Caco-2 (cell line): Measurements from ENCODE around the gene TLR1. TPM values are rescaled to one million over a fixed set of nuclear protein-coding genes. Genes with fewer than 3 reads are reported as not detected.
"Not testable (repeated sequence)": the region's sequence is repeated elsewhere in the genome, so short reads cannot be mapped to it uniquely, and the experiment has no call there.

ENCODE experiments used
- BruUV-seq: library from RNA; stranded (reverse); fragments of 400-500 nt; replicated peaks from 2 replicates; lab custom pipeline; 2021; lab: Mats Ljungman, UMichigan
- CTCF ChIA-PET: fragments of 300-600 bp; sonication (Branson Sonifier 250); formaldehyde crosslinking; loops from one replicate; lab custom pipeline; 2022; ENCODE audit warnings: antibody characterized with exemption; lab: Charles Lee
- POLR2A ChIA-PET: fragments of 300-600 bp; sonication (Branson Sonifier 250); formaldehyde crosslinking; loops from one replicate; lab custom pipeline; 2022; ENCODE audit warnings: antibody characterized with exemption; lab: Charles Lee
- DNase-seq, 2 experiments: peaks; one replicate each; pipeline versions ENCODE4 v3.0.0 to v3.0.0-alpha.2; 2020 to 2022
- H3K27me3 ChIP-seq: replicated peaks from 2 replicates; pipeline ENCODE4 v1.6.0; 2011; ENCODE audit warnings: low read length; ENCODE audit not compliant: control insufficient read depth, insufficient read depth
- H3K36me3 ChIP-seq: 2 replicates; pipeline ENCODE4 v1.5.1; 2011; ENCODE audit warnings: low read length; ENCODE audit not compliant: control insufficient read depth, insufficient read depth
- H3K4me1 ChIP-seq: fragments of 250-450 bp; sonication (Bioruptor Pico); 2 replicates; pipeline ENCODE4 v1.5.1; 2020; ENCODE audit warnings: mild to moderate bottlenecking
- H3K4me3 ChIP-seq: 2 replicates; pipeline ENCODE4 v1.5.1; 2011; ENCODE audit warnings: low read depth, mild to moderate bottlenecking, control low read depth, low read length
- H3K9me3 ChIP-seq: fragments of 250-450 bp; sonication (Bioruptor Pico); 2 replicates; pipeline ENCODE4 v1.5.1; 2020; ENCODE audit warnings: mild to moderate bottlenecking, moderate library complexity
- H3K27ac Mint-ChIP-seq: one replicate; pipeline ENCODE4 v1.8.0; 2022; ENCODE audit warnings: mixed read lengths; ENCODE audit not compliant: unreplicated experiment
- H3K27me3 Mint-ChIP-seq: one replicate; pipeline ENCODE4 v1.8.0; 2022; ENCODE audit warnings: mixed read lengths; ENCODE audit not compliant: insufficient read depth, unreplicated experiment
- H3K36me3 Mint-ChIP-seq: one replicate; pipeline ENCODE4 v1.8.0; 2022; ENCODE audit warnings: mild to moderate bottlenecking, mixed read lengths; ENCODE audit not compliant: insufficient read depth, unreplicated experiment
- H3K4me1 Mint-ChIP-seq: one replicate; pipeline ENCODE4 v1.8.0; 2022; ENCODE audit warnings: low read depth, mixed read lengths; ENCODE audit not compliant: unreplicated experiment
- H3K4me3 Mint-ChIP-seq: one replicate; pipeline ENCODE4 v1.8.0; 2022; ENCODE audit warnings: mild to moderate bottlenecking, moderate library complexity, mixed read lengths; ENCODE audit not compliant: unreplicated experiment
- H3K9me3 Mint-ChIP-seq: one replicate; pipeline ENCODE4 v1.8.0; 2022; ENCODE audit warnings: mixed read lengths; ENCODE audit not compliant: unreplicated experiment
- CTCF ChIP-seq, 2 experiments: fragments of 200-600 bp in 1 of 2; IDR thresholded peaks; 1 replicate in 1 of 2; 2 replicates in 1 of 2; pipeline versions ENCODE4 v1.5.1 to v1.8.0; 2011 to 2022; ENCODE audit warnings: antibody characterized with exemption in 1 of 2, control low read depth in 1 of 2, inconsistent platforms in 1 of 2, low read depth in 1 of 2, low read length in 1 of 2, mild to moderate bottlenecking in 1 of 2, moderate library complexity in 1 of 2; ENCODE audit not compliant: insufficient read depth in 1 of 2, severe bottlenecking in 1 of 2, unreplicated experiment in 1 of 2
- intact Hi-C: fragments of 100-400 bp; cut with micrococcal nuclease; formaldehyde crosslinking; loops from one replicate; pipeline ENCODE4 v1.10.0; 2022; ENCODE audit not compliant: unreplicated experiment
- total RNA-seq: library from RNA; stranded (reverse); gene quantifications from 2 replicates; pipeline ENCODE4 v1.2.3, GENCODE V29; 2022

The TLR1 gene
- total RNA-seq, 1 experiment from 2014 or later: not detected

- ChIA-PET POLR2A (no interaction called here), CTCF (no interaction called here)
- no peaks in the 10 kb centered on the region for H3K4me1 ChIP-seq
- Mint-ChIP-seq H3K27ac (no peak overlapping the region), H3K9me3 (no peaks in the 10 kb centered on the region), H3K36me3 (no peaks in the 10 kb centered on the region), H3K27me3 (no peaks in the 10 kb centered on the region), H3K4me1 (no peaks in the 10 kb centered on the region), H3K4me3 (no peak overlapping the region)
- no peaks in the 10 kb centered on the region for H3K9me3 ChIP-seq
- H3K27me3 ChIP-seq: no peaks in the 10 kb centered on the region
- DNase-seq: no peak
- BruUV-seq: no TSS peak
- intact Hi-C loops: no loop called here
- no peak for TF ChIP-seq CTCF (IDR thresholded peaks at IDR 0.05; ENCODE audit: insufficient read depth in 1 of 2, low read depth in 1 of 2, low read length in 1 of 2, severe bottlenecking in 1 of 2, unreplicated experiment in 1 of 2)
- H3K36me3 ChIP-seq: no peaks in the 10 kb centered on the region
- H3K4me3 ChIP-seq: no peak overlapping the region
Measured at GRCh38 chr4:38811297-38811696, 6.7 kb upstream of the TLR1 start.

GRCh38 chr4:38807462-38807861, 2.9 kb upstream of the TLR1 start:
- POLR2A ChIA-PET, H3K4me1 ChIP-seq, H3K36me3 Mint-ChIP-seq, H3K36me3 ChIP-seq, H3K4me3 ChIP-seq, intact Hi-C loops, H3K4me3 Mint-ChIP-seq, H3K27me3 ChIP-seq, H3K27me3 Mint-ChIP-seq, BruUV-seq, H3K4me1 Mint-ChIP-seq, H3K27ac Mint-ChIP-seq, CTCF ChIA-PET, DNase-seq, H3K9me3 ChIP-seq: not testable (repeated sequence)
- H3K9me3 Mint-ChIP-seq: peaks cover 11% of the 10 kb centered on the region

GRCh38 chr4:38806251-38806650, 1.7 kb upstream of the TLR1 start:
- H3K27me3 ChIP-seq, DNase-seq, H3K27ac Mint-ChIP-seq, H3K4me3 ChIP-seq, BruUV-seq, CTCF ChIA-PET, POLR2A ChIA-PET, intact Hi-C loops, H3K4me3 Mint-ChIP-seq, H3K36me3 Mint-ChIP-seq, H3K4me1 Mint-ChIP-seq, H3K36me3 ChIP-seq, H3K9me3 ChIP-seq, H3K4me1 ChIP-seq, H3K27me3 Mint-ChIP-seq: not testable (repeated sequence)
- H3K9me3 Mint-ChIP-seq: peaks cover 14% of the 10 kb centered on the region

- Mint-ChIP-seq H3K4me1 (no peaks in the 10 kb centered on the region), H3K27ac (no peak overlapping the region), H3K27me3 (no peaks in the 10 kb centered on the region), H3K4me3 (no peak overlapping the region), H3K36me3 (no peaks in the 10 kb centered on the region), H3K9me3 (peaks cover 14% of the 10 kb centered on the region)
- no peaks in the 10 kb centered on the region for H3K27me3 ChIP-seq
- TF ChIP-seq CTCF (IDR thresholded peaks at IDR 0.05; ENCODE audit: insufficient read depth in 1 of 2, low read depth in 1 of 2, low read length in 1 of 2, severe bottlenecking in 1 of 2, unreplicated experiment in 1 of 2): no peak
- no peaks in the 10 kb centered on the region for H3K4me1 ChIP-seq
- no TSS peak for BruUV-seq
- H3K36me3 ChIP-seq: no peaks in the 10 kb centered on the region
- ChIA-PET CTCF (no interaction called here), POLR2A (no interaction called here)
- H3K4me3 ChIP-seq: no peak overlapping the region
- peaks cover 8% of the 10 kb centered on the region for H3K9me3 ChIP-seq
- no peak for DNase-seq
- intact Hi-C loops: no loop called here
Measured at GRCh38 chr4:38805530-38806145, 1.0 kb upstream of the TLR1 start.
